HG02938 (cell line): Measurements from ENCODE around the gene ALG14.
"Not testable (repeated sequence)": the region's sequence is repeated elsewhere in the genome, so short reads cannot be mapped to it uniquely, and the experiment has no call there.

Experiments
- ATAC-seq: cut with Tn5 transposase; IDR thresholded peaks from one replicate; pipeline ENCODE4 v1.9.1; 2021; ENCODE audit warnings: mild to moderate bottlenecking, moderate library complexity; ENCODE audit not compliant: unreplicated experiment

The ALG14 gene

GRCh38 chr1:95013950-95014574 lies 58.7 kb downstream of the ALG14 start:
- ATAC-seq = no peak

- no peak for ATAC-seq
Observed at GRCh38 chr1:95012389-95012788, 60.4 kb downstream of the ALG14 start.

- no peak for ATAC-seq
Observed at GRCh38 chr1:95010158-95010557, 62.6 kb downstream of the ALG14 start.

GRCh38 chr1:95007687-95008086 lies 65.1 kb downstream of the ALG14 start:
- ATAC-seq = no peak

GRCh38 chr1:95006681-95007080 lies 66.1 kb downstream of the ALG14 start:
- ATAC-seq = no peak

GRCh38 chr1:95005584-95005983 lies 67.2 kb downstream of the ALG14 start:
- no peak for ATAC-seq

GRCh38 chr1:95004013-95004412 lies 68.7 kb downstream of the ALG14 start:
- no peak for ATAC-seq

- no peak for ATAC-seq
Observed at GRCh38 chr1:95003433-95003738, 69.4 kb downstream of the ALG14 start.

- no peak for ATAC-seq
Observed at GRCh38 chr1:95002540-95003432, 70.0 kb downstream of the ALG14 start.

- no peak for ATAC-seq
Observed at GRCh38 chr1:95002164-95002539, 70.6 kb downstream of the ALG14 start.

GRCh38 chr1:94999456-95000131 lies 73.2 kb downstream of the ALG14 start:
- ATAC-seq = no peak

GRCh38 chr1:94998748-94999147 lies 74.0 kb downstream of the ALG14 start:
- ATAC-seq = no peak

- ATAC-seq = no peak
Observed at GRCh38 chr1:94998114-94998513, 74.6 kb downstream of the ALG14 start.

- ATAC-seq = not testable (repeated sequence)
Observed at GRCh38 chr1:94995536-94995935, 77.2 kb downstream of the ALG14 start.

GRCh38 chr1:94994805-94995204 lies 77.9 kb downstream of the ALG14 start:
- no peak for ATAC-seq

GRCh38 chr1:94993931-94994645 lies 78.7 kb downstream of the ALG14 start:
- no peak for ATAC-seq

GRCh38 chr1:94992863-94993563 lies 79.7 kb downstream of the ALG14 start:
- no peak for ATAC-seq

GRCh38 chr1:94992161-94992560 lies 80.6 kb downstream of the ALG14 start:
- no peak for ATAC-seq

- no peak for ATAC-seq
Observed at GRCh38 chr1:94989911-94990473, 82.8 kb downstream of the ALG14 start.

GRCh38 chr1:94989398-94989797 lies 83.4 kb downstream of the ALG14 start:
- no peak for ATAC-seq
